GM19324 (cell line): Measurements from ENCODE around the gene BMP7.

ENCODE experiments used
- ATAC-seq: cut with Tn5 transposase; IDR thresholded peaks from one replicate; pipeline ENCODE4 v1.9.1; 2021; ENCODE audit warnings: mild to moderate bottlenecking, moderate library complexity; ENCODE audit not compliant: unreplicated experiment, low FRiP score

BMP7 gene

GRCh38 chr20:57215426-57215825 is 51.0 kb downstream of the BMP7 start:
- no peak for ATAC-seq

GRCh38 chr20:57214948-57215347 is 51.5 kb downstream of the BMP7 start:
- no peak for ATAC-seq

GRCh38 chr20:57214427-57214826 is 52.0 kb downstream of the BMP7 start:
- ATAC-seq: no peak

- ATAC-seq: no peak
Observed at GRCh38 chr20:57213924-57214323, 52.5 kb downstream of the BMP7 start.

- no peak for ATAC-seq
Observed at GRCh38 chr20:57213291-57213690, 53.1 kb downstream of the BMP7 start.

- no peak for ATAC-seq
Observed at GRCh38 chr20:57212534-57213276, 53.7 kb downstream of the BMP7 start.

- ATAC-seq: no peak
Observed at GRCh38 chr20:57211908-57212533, 54.4 kb downstream of the BMP7 start.

- no peak for ATAC-seq
Observed at GRCh38 chr20:57211406-57211805, 55.0 kb downstream of the BMP7 start.

- no peak for ATAC-seq
Observed at GRCh38 chr20:57210911-57211280, 55.5 kb downstream of the BMP7 start.

- no peak for ATAC-seq
Observed at GRCh38 chr20:57210054-57210910, 56.2 kb downstream of the BMP7 start.

- no peak for ATAC-seq
Observed at GRCh38 chr20:57209413-57209812, 57.0 kb downstream of the BMP7 start.

- ATAC-seq: no peak
Observed at GRCh38 chr20:57208198-57208597, 58.2 kb downstream of the BMP7 start.

- ATAC-seq: no peak
Observed at GRCh38 chr20:57207251-57207650, 59.2 kb downstream of the BMP7 start.

- ATAC-seq: no peak
Observed at GRCh38 chr20:57205606-57206219, 60.7 kb downstream of the BMP7 start.

GRCh38 chr20:57203986-57204385 is 62.5 kb downstream of the BMP7 start:
- no peak for ATAC-seq

- no peak for ATAC-seq
Observed at GRCh38 chr20:57203204-57203603, 63.2 kb downstream of the BMP7 start.

GRCh38 chr20:57202309-57202708 is 64.1 kb downstream of the BMP7 start:
- ATAC-seq: no peak

GRCh38 chr20:57200882-57201695 is 65.4 kb downstream of the BMP7 start:
- no peak for ATAC-seq

- ATAC-seq: no peak
Observed at GRCh38 chr20:57199656-57200405, 66.6 kb downstream of the BMP7 start.
